PC-9 (cell line): Measurements from ENCODE around the gene ABCB8.

Experiments used
- EZH2 ChIP-seq: fragments of 200-600 bp; sonication (generic); IDR thresholded peaks from 2 replicates; pipeline ENCODE4 v1.8.0; 2017; ENCODE audit warnings: antibody characterized with exemption, low read depth
- TF ChIP-seq, protein P1 (sequence below): fragments of 200-600 bp; sonication (generic); conservative IDR thresholded peaks from 2 replicates; pipeline ENCODE4 v1.6.1; 2017; ENCODE audit warnings: mixed run types, antibody characterized with exemption, mild to moderate bottlenecking, moderate library complexity

- TF ChIP-seq, protein P1, sequence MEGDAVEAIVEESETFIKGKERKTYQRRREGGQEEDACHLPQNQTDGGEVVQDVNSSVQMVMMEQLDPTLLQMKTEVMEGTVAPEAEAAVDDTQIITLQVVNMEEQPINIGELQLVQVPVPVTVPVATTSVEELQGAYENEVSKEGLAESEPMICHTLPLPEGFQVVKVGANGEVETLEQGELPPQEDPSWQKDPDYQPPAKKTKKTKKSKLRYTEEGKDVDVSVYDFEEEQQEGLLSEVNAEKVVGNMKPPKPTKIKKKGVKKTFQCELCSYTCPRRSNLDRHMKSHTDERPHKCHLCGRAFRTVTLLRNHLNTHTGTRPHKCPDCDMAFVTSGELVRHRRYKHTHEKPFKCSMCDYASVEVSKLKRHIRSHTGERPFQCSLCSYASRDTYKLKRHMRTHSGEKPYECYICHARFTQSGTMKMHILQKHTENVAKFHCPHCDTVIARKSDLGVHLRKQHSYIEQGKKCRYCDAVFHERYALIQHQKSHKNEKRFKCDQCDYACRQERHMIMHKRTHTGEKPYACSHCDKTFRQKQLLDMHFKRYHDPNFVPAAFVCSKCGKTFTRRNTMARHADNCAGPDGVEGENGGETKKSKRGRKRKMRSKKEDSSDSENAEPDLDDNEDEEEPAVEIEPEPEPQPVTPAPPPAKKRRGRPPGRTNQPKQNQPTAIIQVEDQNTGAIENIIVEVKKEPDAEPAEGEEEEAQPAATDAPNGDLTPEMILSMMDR = no peak
- TF ChIP-seq EZH2 = no peak
Observed at GRCh38 chr7:151070574-151070960, 42.3 kb downstream of the ABCB8 start.
